ENCODE measurements around the gene PSMD5. TPM values are rescaled to one million over a fixed set of nuclear protein-coding genes. Genes with fewer than 3 reads are reported as not detected.

Gene PSMD5
- total and polyA plus RNA-seq, 2 of the 4 experiments (the other 2 are of a cell fraction), result 25.6 to 26.1 TPM

- in situ Hi-C loops (cut with MboI; ENCODE audit: low sequenced_read_pairs), result no loop called here
These were observed 36.7 kb upstream of the PSMD5 start for GRCh38 chr9:120879446-120879845.

More at GRCh38 chr9:120879446-120879845, 36.7 kb upstream of the PSMD5 start:
- Histone ChIP-seq H3K23ac (ENCODE audit: low read depth, low read length) (no peak overlapping the region), H3K79me1 (ENCODE audit: low read depth in 1 of 2, low read length in 2 of 2) (peaks cover 12 to 28% of the 10 kb centered on the region in 2 experiments; a peak in 3 of 4 replicates), H4K91ac (ENCODE audit: insufficient read depth, low read depth, low read length) (no peak overlapping the region), H2AFZ (replicated peaks; ENCODE audit: low read length, poor library complexity) (no peak overlapping the region), H2BK120ac (ENCODE audit: low read depth, low read length) (no peak overlapping the region), H3K56ac (ENCODE audit: extremely low read depth, insufficient read depth, low read length) (no peak overlapping the region), H3K4ac (ENCODE audit: low read depth, low read length) (no peak overlapping the region), H4K8ac (ENCODE audit: low read depth in 2 of 2, low read length in 2 of 2) (no peak overlapping the region), H3K36me3 (ENCODE audit: control insufficient read depth, insufficient read depth, low read length) (no peaks in the 10 kb centered on the region), H3K27ac (ENCODE audit: insufficient read depth, low read length) (no peak overlapping the region), H3K9me1 (ENCODE audit: insufficient read depth, low read length) (peaks cover 15% of the 10 kb centered on the region; the same call in 1 of the 2 replicates), H3K4me3 (ENCODE audit: insufficient read depth, low read depth, low read length) (no peak overlapping the region), H3K4me2 (ENCODE audit: low read depth, low read length) (no peak overlapping the region), H2BK20ac (ENCODE audit: low read depth, low read length) (no peak overlapping the region), H2BK5ac (ENCODE audit: low read depth, low read length, poor library complexity, severe bottlenecking) (no peak overlapping the region), H3K4me1 (ENCODE audit: control insufficient read depth, insufficient read depth, low read length) (peaks cover 13% of the 10 kb centered on the region), H3K9me3 (ENCODE audit: control insufficient read depth, insufficient read depth, low read length) (no peaks in the 10 kb centered on the region), H3K14ac (replicated peaks; ENCODE audit: low read depth, low read length) (no peak overlapping the region), H2BK15ac (ENCODE audit: low read depth, low read length) (no peak overlapping the region), H2AK9ac (replicated peaks; ENCODE audit: low read depth, low read length, poor library complexity) (no peak overlapping the region), H3K18ac (ENCODE audit: low read depth, low read length) (no peak overlapping the region), H2AK5ac (ENCODE audit: low read depth, low read length) (no peak overlapping the region), H3K27me3 (ENCODE audit: control insufficient read depth, insufficient read depth, low read length) (peaks cover 2% of the 10 kb centered on the region), H4K20me1 (ENCODE audit: insufficient read depth, low read length) (no peaks in the 10 kb centered on the region), H3K9ac (ENCODE audit: low read depth, low read length) (no peak overlapping the region), H4K5ac (ENCODE audit: low read depth, low read length) (no peak overlapping the region)
- ChIA-PET CTCF (no interaction called here), POLR2A (ENCODE audit: unreplicated experiment) (no interaction called here)
- intact Hi-C loops (cut with micrococcal nuclease) (loop anchor here (5.0 kb wide), 1 partner anchor 193 kb away; the partner anchor contains the start of gene CNTRL), dilution Hi-C loops (cut with HindIII; ENCODE audit: low sequenced_read_pairs, unreplicated experiment) (no loop called here)
- WGBS, 2 experiments (ENCODE audit: extremely low coverage in 2 of 2, insufficient read length in 1 of 2), result no CpG with 5 or more reads among the region's 6 CpGs
- DNase-seq (no peak), ATAC-seq (ENCODE audit: low read depth) (no peak)
- no TSS peak for BruUV-seq (replicated peaks)
- TF ChIP-seq MAZ (IDR thresholded peaks at IDR 0.05; ENCODE audit: borderline replicate concordance, low read depth, low read length) (no peak), USF2 (IDR thresholded peaks at IDR 0.05; ENCODE audit: low read depth, low read length) (no peak), CEBPB (IDR thresholded peaks at IDR 0.05; ENCODE audit: low read depth, low read length) (no peak), RAD21 (IDR thresholded peaks at IDR 0.05; ENCODE audit: low read length) (no peak), NFE2L2 (IDR thresholded peaks at IDR 0.05; ENCODE audit: low read depth, low read length) (no peak), RCOR1 (IDR thresholded peaks at IDR 0.05; ENCODE audit: insufficient replicate concordance, low read length) (no peak), MXI1 (IDR thresholded peaks at IDR 0.05; ENCODE audit: borderline replicate concordance, low read depth, low read length) (no peak), FOS (IDR thresholded peaks at IDR 0.05; ENCODE audit: low read depth, low read length) (no peak)

Data from IMR-90 (cell line).